Neural progenitor cell (in vitro differentiated cells): Measurements from ENCODE around the gene MARCHF3. TPM values are rescaled to one million over a fixed set of nuclear protein-coding genes. Genes with fewer than 3 reads are reported as not detected.

Experiments used
- DNase-seq: peaks from one replicate; pipeline ENCODE4 v3.0.0-alpha.2; 2016; ENCODE audit warnings: low spot score
- H2AFZ ChIP-seq: fragments of 200-600 bp; sonication (generic); replicated peaks from 2 replicates; pipeline ENCODE4 v1.6.1; 2016; ENCODE audit warnings: antibody characterized with exemption
- H3F3A ChIP-seq: fragments of 200-600 bp; sonication (generic); 2 replicates; pipeline ENCODE4 v1.6.1; 2016; ENCODE audit warnings: antibody characterized with exemption, low read depth
- H3K27ac ChIP-seq: fragments of 200-600 bp; sonication (generic); 2 replicates; pipeline ENCODE4 v1.5.1; 2016; ENCODE audit warnings: mild to moderate bottlenecking
- H3K27me3 ChIP-seq: fragments of 200-600 bp; sonication (generic); 2 replicates; pipeline ENCODE4 v1.6.1; 2016; ENCODE audit warnings: mild to moderate bottlenecking, moderate library complexity
- H3K36me3 ChIP-seq: fragments of 200-600 bp; sonication (generic); 2 replicates; pipeline ENCODE4 v1.5.1; 2016
- H3K4me1 ChIP-seq: fragments of 200-600 bp; sonication (generic); 2 replicates; pipeline ENCODE4 v1.6.1; 2016; ENCODE audit warnings: mixed run types
- H3K4me2 ChIP-seq: fragments of 200-600 bp; sonication (generic); 2 replicates; pipeline ENCODE4 v1.6.1; 2016
- H3K4me3 ChIP-seq: fragments of 200-600 bp; sonication (generic); 2 replicates; pipeline ENCODE4 v1.5.1; 2016
- H3K79me2 ChIP-seq: fragments of 200-600 bp; sonication (generic); 2 replicates; pipeline ENCODE4 v1.6.1; 2016; ENCODE audit warnings: low read depth
- H3K9ac ChIP-seq: fragments of 200-600 bp; sonication (generic); 2 replicates; pipeline ENCODE4 v1.6.1; 2016
- H3K9me3 ChIP-seq: fragments of 200-600 bp; sonication (generic); 2 replicates; pipeline ENCODE4 v1.5.1; 2016; ENCODE audit warnings: low read depth
- H4K20me1 ChIP-seq: fragments of 200-600 bp; sonication (generic); 2 replicates; pipeline ENCODE4 v1.6.1; 2016; ENCODE audit warnings: low read depth
- H3K27ac Mint-ChIP-seq: 3 replicates; pipeline ENCODE4 v1.8.0; 2021; ENCODE audit warnings: mixed read lengths
- H3K27me3 Mint-ChIP-seq: 2 replicates; pipeline ENCODE4 v1.8.0; 2022; ENCODE audit warnings: low read depth, mild to moderate bottlenecking, inconsistent platforms, moderate library complexity, mixed read lengths; ENCODE audit not compliant: insufficient read depth
- H3K36me3 Mint-ChIP-seq: 3 replicates; pipeline ENCODE4 v1.8.0; 2021; ENCODE audit warnings: mixed read lengths
- H3K4me1 Mint-ChIP-seq: 3 replicates; pipeline ENCODE4 v1.8.0; 2021; ENCODE audit warnings: mixed read lengths
- H3K4me3 Mint-ChIP-seq: 3 replicates; pipeline ENCODE4 v1.8.0; 2021; ENCODE audit warnings: mild to moderate bottlenecking, moderate library complexity, mixed read lengths
- H3K9me3 Mint-ChIP-seq: 3 replicates; pipeline ENCODE4 v1.8.0; 2020; ENCODE audit warnings: mixed read lengths
- EZH2 ChIP-seq: fragments of 200-600 bp; sonication (generic); IDR thresholded peaks from 2 replicates; pipeline ENCODE4 v1.6.1; 2017; ENCODE audit warnings: antibody characterized with exemption, mild to moderate bottlenecking, moderate library complexity
- EZH2phosphoT487 ChIP-seq: fragments of 200-600 bp; sonication (generic); IDR thresholded peaks from 2 replicates; pipeline ENCODE4 v1.6.1; 2017; ENCODE audit warnings: antibody characterized with exemption
- total RNA-seq: library from RNA; depleted of rRNA; stranded (reverse); fragments of >200 nt; gene quantifications from 2 replicates; pipeline ENCODE4 v1.2.3, GENCODE V29; 2015; ENCODE audit warnings: low replicate concordance
- TF ChIP-seq, protein P1 (sequence below): fragments of 200-600 bp; sonication (generic); IDR thresholded peaks from 2 replicates; pipeline ENCODE4 v1.5.1; 2017; ENCODE audit warnings: antibody characterized with exemption, mild to moderate bottlenecking

Gene MARCHF3
- total RNA-seq, 1 donor from 2014 or later = 6.1 TPM

GRCh38 chr5:126865299-126865698, 165.1 kb downstream of the MARCHF3 start:
- Histone ChIP-seq H3K27ac (no peak overlapping the region), H4K20me1 (no peaks in the 10 kb centered on the region), H2AFZ (no peak overlapping the region), H3K36me3 (no peaks in the 10 kb centered on the region), H3K4me3 (no peak overlapping the region), H3K9ac (no peak overlapping the region), H3K4me2 (no peak overlapping the region), H3K4me1 (peaks cover 25% of the 10 kb centered on the region), H3K27me3 (no peaks in the 10 kb centered on the region), H3F3A (peaks cover 16% of the 10 kb centered on the region), H3K79me2 (no peaks in the 10 kb centered on the region), H3K9me3 (no peaks in the 10 kb centered on the region)
- H3K27ac Mint-ChIP-seq = no peak overlapping the region
- DNase-seq = no peak
- peaks cover 4% of the 10 kb centered on the region for H3K36me3 Mint-ChIP-seq
- H3K4me1 Mint-ChIP-seq = peaks cover 15% of the 10 kb centered on the region
- peaks cover 4% of the 10 kb centered on the region for H3K27me3 Mint-ChIP-seq
- TF ChIP-seq EZH2phosphoT487 (no peak), EZH2 (no peak)
- TF ChIP-seq, protein P1, sequence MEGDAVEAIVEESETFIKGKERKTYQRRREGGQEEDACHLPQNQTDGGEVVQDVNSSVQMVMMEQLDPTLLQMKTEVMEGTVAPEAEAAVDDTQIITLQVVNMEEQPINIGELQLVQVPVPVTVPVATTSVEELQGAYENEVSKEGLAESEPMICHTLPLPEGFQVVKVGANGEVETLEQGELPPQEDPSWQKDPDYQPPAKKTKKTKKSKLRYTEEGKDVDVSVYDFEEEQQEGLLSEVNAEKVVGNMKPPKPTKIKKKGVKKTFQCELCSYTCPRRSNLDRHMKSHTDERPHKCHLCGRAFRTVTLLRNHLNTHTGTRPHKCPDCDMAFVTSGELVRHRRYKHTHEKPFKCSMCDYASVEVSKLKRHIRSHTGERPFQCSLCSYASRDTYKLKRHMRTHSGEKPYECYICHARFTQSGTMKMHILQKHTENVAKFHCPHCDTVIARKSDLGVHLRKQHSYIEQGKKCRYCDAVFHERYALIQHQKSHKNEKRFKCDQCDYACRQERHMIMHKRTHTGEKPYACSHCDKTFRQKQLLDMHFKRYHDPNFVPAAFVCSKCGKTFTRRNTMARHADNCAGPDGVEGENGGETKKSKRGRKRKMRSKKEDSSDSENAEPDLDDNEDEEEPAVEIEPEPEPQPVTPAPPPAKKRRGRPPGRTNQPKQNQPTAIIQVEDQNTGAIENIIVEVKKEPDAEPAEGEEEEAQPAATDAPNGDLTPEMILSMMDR = no peak
- H3K9me3 Mint-ChIP-seq = no peaks in the 10 kb centered on the region
- H3K4me3 Mint-ChIP-seq = no peak overlapping the region

- peaks cover 2% of the 10 kb centered on the region for H3K27me3 Mint-ChIP-seq
- no peak overlapping the region for H3K4me3 Mint-ChIP-seq
- no peaks in the 10 kb centered on the region for H3K9me3 ChIP-seq
- H3K27ac ChIP-seq = no peak overlapping the region
- no peaks in the 10 kb centered on the region for H3K27me3 ChIP-seq
- H3K36me3 Mint-ChIP-seq = peaks cover 4% of the 10 kb centered on the region
- H3K9ac ChIP-seq = no peak overlapping the region
- TF ChIP-seq EZH2phosphoT487 = no peak
- TF ChIP-seq, protein P1 = no peak
- TF ChIP-seq EZH2 = no peak
- H3K4me1 ChIP-seq = peaks cover 14% of the 10 kb centered on the region
- no peaks in the 10 kb centered on the region for H3K9me3 Mint-ChIP-seq
- no peak overlapping the region for H3K4me3 ChIP-seq
- no peak for DNase-seq
- no peak overlapping the region for H2AFZ ChIP-seq
- H3K79me2 ChIP-seq = no peaks in the 10 kb centered on the region
- H3K4me1 Mint-ChIP-seq = peaks cover 9% of the 10 kb centered on the region
- no peaks in the 10 kb centered on the region for H4K20me1 ChIP-seq
- no peak overlapping the region for H3K27ac Mint-ChIP-seq
- H3K4me2 ChIP-seq = no peak overlapping the region
- peaks cover 10% of the 10 kb centered on the region for H3F3A ChIP-seq
- H3K36me3 ChIP-seq = no peaks in the 10 kb centered on the region
These were observed 166.2 kb downstream of the MARCHF3 start for GRCh38 chr5:126864042-126864688.

DNA sequence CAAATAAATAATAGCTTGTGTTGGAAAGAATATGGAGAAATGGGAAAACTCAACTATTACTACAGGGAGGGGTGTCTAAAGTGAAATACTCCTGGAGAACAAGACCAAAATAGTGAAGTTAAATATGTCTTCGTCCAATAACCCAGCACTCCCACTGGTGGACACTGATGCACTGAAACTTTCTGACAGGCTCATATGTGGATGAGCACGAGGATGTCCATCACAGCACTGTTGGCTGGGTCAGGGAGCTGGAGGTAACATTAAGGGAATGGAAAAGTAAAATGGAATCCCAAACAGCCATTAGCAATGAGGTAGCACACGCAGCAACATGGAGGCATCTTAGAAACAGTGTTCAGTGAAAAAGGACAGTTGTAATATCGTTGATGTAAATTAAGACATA, 167.0 kb downstream of the MARCHF3 start:
- Histone ChIP-seq H3K4me1 (peaks cover 9% of the 10 kb centered on the region), H4K20me1 (no peaks in the 10 kb centered on the region), H3K4me2 (no peak overlapping the region), H3K9me3 (no peaks in the 10 kb centered on the region), H3K27me3 (no peaks in the 10 kb centered on the region), H3K79me2 (no peaks in the 10 kb centered on the region), H3K36me3 (no peaks in the 10 kb centered on the region), H3K4me3 (no peak overlapping the region), H3F3A (peaks cover 2% of the 10 kb centered on the region), H2AFZ (no peak overlapping the region), H3K9ac (no peak overlapping the region), H3K27ac (no peak overlapping the region)
- H3K4me3 Mint-ChIP-seq = no peak overlapping the region
- H3K4me1 Mint-ChIP-seq = peaks cover 2% of the 10 kb centered on the region
- H3K27me3 Mint-ChIP-seq = peaks cover 2% of the 10 kb centered on the region
- TF ChIP-seq EZH2 (no peak), EZH2phosphoT487 (no peak)
- TF ChIP-seq, protein P1 = no peak
- DNase-seq = no peak
- H3K36me3 Mint-ChIP-seq = peaks cover 4% of the 10 kb centered on the region
- no peaks in the 10 kb centered on the region for H3K9me3 Mint-ChIP-seq
- H3K27ac Mint-ChIP-seq = no peak overlapping the region
